Mesenchymal stem cell (in vitro differentiated cells and primary cell): Measurements from ENCODE around the gene TTLL1.

Source experiments
- DNase-seq: peaks from one replicate; pipeline ENCODE4 v3.0.0-alpha.2; 2013
- H2AFZ ChIP-seq: one replicate; pipeline ENCODE4 v1.6.1; 2013; ENCODE audit warnings: low read depth, mild to moderate bottlenecking, control low read depth, inconsistent platforms, low read length, moderate library complexity
- H2AK5ac ChIP-seq: 2 replicates; pipeline ENCODE4 v1.6.1; 2013; ENCODE audit warnings: low read length, moderate library complexity, mild to moderate bottlenecking, inconsistent platforms; ENCODE audit not compliant: severe bottlenecking
- H2BK120ac ChIP-seq: one replicate; pipeline ENCODE4 v1.6.1; 2013; ENCODE audit warnings: low read depth, mild to moderate bottlenecking, inconsistent platforms, low read length, moderate library complexity
- H2BK12ac ChIP-seq, 2 experiments: one replicate each; pipeline ENCODE4 v1.6.1; 2013; ENCODE audit warnings: inconsistent platforms in 2 of 2, low read length in 2 of 2, mild to moderate bottlenecking in 2 of 2, moderate library complexity in 2 of 2, control low read depth in 1 of 2
- H2BK15ac ChIP-seq: one replicate; pipeline ENCODE4 v1.6.1; 2013; ENCODE audit warnings: mild to moderate bottlenecking, low read depth, inconsistent platforms; ENCODE audit not compliant: poor library complexity, severe bottlenecking
- H2BK5ac ChIP-seq: 2 replicates; pipeline ENCODE4 v1.6.1; 2013; ENCODE audit warnings: low read depth, mild to moderate bottlenecking, low read length, control low read depth, inconsistent platforms; ENCODE audit not compliant: poor library complexity, severe bottlenecking
- H3K14ac ChIP-seq, 2 experiments: one replicate each; pipeline ENCODE4 v1.6.1; 2013; ENCODE audit warnings: inconsistent platforms in 2 of 2, low read length in 2 of 2, control low read depth in 1 of 2, mild to moderate bottlenecking in 1 of 2, moderate library complexity in 1 of 2
- H3K18ac ChIP-seq, 2 experiments: one replicate each; pipeline ENCODE4 v1.6.1; 2013; ENCODE audit warnings: inconsistent platforms in 2 of 2, low read length in 2 of 2, control low read depth in 1 of 2, low read depth in 1 of 2, mild to moderate bottlenecking in 1 of 2
- H3K23ac ChIP-seq, 2 experiments: one replicate each; pipeline ENCODE4 v1.6.1; 2013; ENCODE audit warnings: inconsistent platforms in 2 of 2, low read length in 2 of 2, mild to moderate bottlenecking in 2 of 2, moderate library complexity in 2 of 2, control low read depth in 1 of 2
- H3K27ac ChIP-seq: 2 replicates; pipeline ENCODE4 v1.5.1; 2013; ENCODE audit warnings: mild to moderate bottlenecking, moderate library complexity, low read length, control low read depth, inconsistent platforms; ENCODE audit not compliant: poor library complexity, severe bottlenecking
- H3K27me3 ChIP-seq, 2 experiments: 2 replicates each; pipeline versions ENCODE4 v1.6.1 to v1.7.0; 2013; ENCODE audit warnings: low read length in 2 of 2, mild to moderate bottlenecking in 2 of 2, moderate library complexity in 2 of 2, control low read depth in 1 of 2, inconsistent platforms in 1 of 2; ENCODE audit not compliant: control insufficient read depth in 1 of 2, insufficient read depth in 1 of 2
- H3K36me3 ChIP-seq, 2 experiments: 2 replicates each; pipeline versions ENCODE4 v1.6.1 to v1.7.0; 2013; ENCODE audit warnings: low read length in 2 of 2, control low read depth in 1 of 2, inconsistent platforms in 1 of 2, low read depth in 1 of 2, mild to moderate bottlenecking in 1 of 2; ENCODE audit not compliant: insufficient read depth in 2 of 2, control insufficient read depth in 1 of 2
- H3K4ac ChIP-seq, 2 experiments: one replicate each; pipeline ENCODE4 v1.6.1; 2013; ENCODE audit warnings: inconsistent platforms in 2 of 2, low read length in 2 of 2, mild to moderate bottlenecking in 2 of 2, moderate library complexity in 2 of 2, control low read depth in 1 of 2, low read depth in 1 of 2
- H3K4me1 ChIP-seq: 2 replicates; pipeline ENCODE4 v1.6.1; 2013; ENCODE audit warnings: low read depth, low read length, control low read depth; ENCODE audit not compliant: control insufficient read depth, insufficient read depth
- H3K4me2 ChIP-seq: 2 replicates; pipeline ENCODE4 v1.6.1; 2013; ENCODE audit warnings: low read length, mild to moderate bottlenecking, inconsistent platforms; ENCODE audit not compliant: poor library complexity, severe bottlenecking
- H3K4me3 ChIP-seq, 2 experiments: 2 replicates each; pipeline versions ENCODE4 v1.5.1 to v1.7.0; 2013; ENCODE audit warnings: low read length in 2 of 2, mild to moderate bottlenecking in 2 of 2, control low read depth in 1 of 2, low read depth in 1 of 2; ENCODE audit not compliant: insufficient read depth in 1 of 2
- H3K79me1 ChIP-seq: replicated peaks from 2 replicates; pipeline ENCODE4 v1.6.1; 2013; ENCODE audit warnings: mild to moderate bottlenecking, control low read depth, low read length, inconsistent platforms; ENCODE audit not compliant: poor library complexity, severe bottlenecking
- H3K9ac ChIP-seq: 2 replicates; pipeline ENCODE4 v1.7.0; 2013; ENCODE audit warnings: mild to moderate bottlenecking, low read length, moderate library complexity
- H3K9me3 ChIP-seq: 2 replicates; pipeline ENCODE4 v1.7.0; 2013; ENCODE audit warnings: mild to moderate bottlenecking, low read length; ENCODE audit not compliant: control insufficient read depth
- H4K8ac ChIP-seq: one replicate; pipeline ENCODE4 v1.6.1; 2013; ENCODE audit warnings: inconsistent platforms, mild to moderate bottlenecking, low read length, moderate library complexity
- H4K91ac ChIP-seq: one replicate; pipeline ENCODE4 v1.6.1; 2013; ENCODE audit warnings: mild to moderate bottlenecking, low read length, inconsistent platforms
- WGBS: methylation state at CpG from one replicate; pipeline ENCODE4 v1.1.7; 2013; ENCODE audit warnings: mixed read lengths; 5-methylcytosine and 5-hydroxymethylcytosine counted together

The TTLL1 gene

GRCh38 chr22:43096420-43096819, 7.2 kb upstream of the TTLL1 start:
- no peak for DNase-seq

GRCh38 chr22:43094551-43094950, 5.4 kb upstream of the TTLL1 start:
- Histone ChIP-seq H3K18ac (no peak overlapping the region), H4K91ac (no peak overlapping the region), H4K8ac (no peak overlapping the region), H2BK12ac (no peak overlapping the region), H3K23ac (no peak overlapping the region), H3K4me3 (no peak overlapping the region), H3K36me3 (no peaks in the 10 kb centered on the region), H3K9ac (no peak overlapping the region), H3K4ac (no peak overlapping the region), H2AK5ac (no peak overlapping the region), H3K79me1 (no peaks in the 10 kb centered on the region), H2AFZ (no peak overlapping the region), H3K14ac (peak overlapping the region in 1 of 2 experiments; percentile 7), H2BK15ac (no peak overlapping the region), H2BK5ac (no peak overlapping the region), H3K4me2 (no peak overlapping the region), H3K9me3 (peaks cover 6% of the 10 kb centered on the region), H2BK120ac (no peak overlapping the region), H3K27ac (no peak overlapping the region), H3K27me3 (no peaks in the 10 kb centered on the region), H3K4me1 (peaks cover 6% of the 10 kb centered on the region)
- 67% methylated on average over 4 of the region's 4 CpGs for WGBS
- DNase-seq = no peak

More at GRCh38 chr22:43096420-43096819, 7.2 kb upstream of the TTLL1 start:
- H3K27ac ChIP-seq = no peak overlapping the region
- H2BK12ac ChIP-seq = no peak overlapping the region
- H3K18ac ChIP-seq = no peak overlapping the region
- H3K9me3 ChIP-seq = peaks cover 6% of the 10 kb centered on the region
- H3K27me3 ChIP-seq = no peaks in the 10 kb centered on the region
- H3K4me2 ChIP-seq = no peak overlapping the region
- H3K9ac ChIP-seq = no peak overlapping the region
- no peak overlapping the region for H3K23ac ChIP-seq
- no peak overlapping the region for H4K91ac ChIP-seq
- no peaks in the 10 kb centered on the region for H3K79me1 ChIP-seq
- H3K4ac ChIP-seq = no peak overlapping the region
- H3K4me3 ChIP-seq = no peak overlapping the region
- WGBS = 93% methylated on average over 8 of the region's 8 CpGs
- H2BK5ac ChIP-seq = no peak overlapping the region
- no peak overlapping the region for H2AK5ac ChIP-seq
- no peak overlapping the region for H4K8ac ChIP-seq
- H2BK15ac ChIP-seq = no peak overlapping the region
- no peak overlapping the region for H2AFZ ChIP-seq
- H3K36me3 ChIP-seq = no peaks in the 10 kb centered on the region
- H3K14ac ChIP-seq = no peak overlapping the region
- no peak overlapping the region for H2BK120ac ChIP-seq
- H3K4me1 ChIP-seq = peaks cover 4% of the 10 kb centered on the region

- no peak overlapping the region for H2BK5ac ChIP-seq
- H3K23ac ChIP-seq = peak overlapping the region in 1 of 2 experiments; percentile 9
- no peak overlapping the region for H3K9ac ChIP-seq
- peaks cover 7% of the 10 kb centered on the region for H3K4me1 ChIP-seq
- no peak overlapping the region for H3K4me2 ChIP-seq
- H2BK12ac ChIP-seq = no peak overlapping the region
- no peak overlapping the region for H2BK15ac ChIP-seq
- no peak overlapping the region for H3K4me3 ChIP-seq
- WGBS = 83% methylated on average over 7 of the region's 7 CpGs
- no peaks in the 10 kb centered on the region for H3K36me3 ChIP-seq
- no peak for DNase-seq
- peak overlapping the region in 1 of 2 experiments; percentile 7 for H3K14ac ChIP-seq
- H2AFZ ChIP-seq = no peak overlapping the region
- no peak overlapping the region for H2AK5ac ChIP-seq
- H2BK120ac ChIP-seq = no peak overlapping the region
- no peak overlapping the region for H4K8ac ChIP-seq
- H3K18ac ChIP-seq = no peak overlapping the region
- H4K91ac ChIP-seq = no peak overlapping the region
- H3K27me3 ChIP-seq = no peaks in the 10 kb centered on the region
- H3K4ac ChIP-seq = no peak overlapping the region
- H3K27ac ChIP-seq = no peak overlapping the region
- H3K79me1 ChIP-seq = no peaks in the 10 kb centered on the region
- H3K9me3 ChIP-seq = peaks cover 6% of the 10 kb centered on the region
Measured at GRCh38 chr22:43094085-43094484, 4.9 kb upstream of the TTLL1 start.

GRCh38 chr22:43092085-43092484, 2.9 kb upstream of the TTLL1 start:
- Histone ChIP-seq H4K8ac (no peak overlapping the region), H4K91ac (no peak overlapping the region), H3K9ac (no peak overlapping the region), H3K4me3 (no peak overlapping the region), H3K4me2 (no peak overlapping the region), H3K79me1 (peaks cover 3% of the 10 kb centered on the region), H3K4ac (no peak overlapping the region), H2BK15ac (no peak overlapping the region), H2BK120ac (no peak overlapping the region), H3K23ac (no peak overlapping the region), H3K27ac (no peak overlapping the region), H3K14ac (no peak overlapping the region), H3K18ac (no peak overlapping the region), H3K4me1 (peaks cover 8% of the 10 kb centered on the region), H2AK5ac (no peak overlapping the region), H3K9me3 (peaks cover 6% of the 10 kb centered on the region), H2AFZ (no peak overlapping the region), H2BK5ac (no peak overlapping the region), H2BK12ac (no peak overlapping the region), H3K36me3 (no peaks in the 10 kb centered on the region), H3K27me3 (no peaks in the 10 kb centered on the region)
- no peak for DNase-seq
- WGBS = 87% methylated on average over 9 of the region's 9 CpGs
